ENCODE results near the gene BPIFB2. TPM values are rescaled to one million over a fixed set of nuclear protein-coding genes. Genes with fewer than 3 reads are reported as not detected.

Gene BPIFB2
- polyA plus RNA-seq, 1 of the 3 experiments (the other 2 are of a cell fraction): not detected

DNA sequence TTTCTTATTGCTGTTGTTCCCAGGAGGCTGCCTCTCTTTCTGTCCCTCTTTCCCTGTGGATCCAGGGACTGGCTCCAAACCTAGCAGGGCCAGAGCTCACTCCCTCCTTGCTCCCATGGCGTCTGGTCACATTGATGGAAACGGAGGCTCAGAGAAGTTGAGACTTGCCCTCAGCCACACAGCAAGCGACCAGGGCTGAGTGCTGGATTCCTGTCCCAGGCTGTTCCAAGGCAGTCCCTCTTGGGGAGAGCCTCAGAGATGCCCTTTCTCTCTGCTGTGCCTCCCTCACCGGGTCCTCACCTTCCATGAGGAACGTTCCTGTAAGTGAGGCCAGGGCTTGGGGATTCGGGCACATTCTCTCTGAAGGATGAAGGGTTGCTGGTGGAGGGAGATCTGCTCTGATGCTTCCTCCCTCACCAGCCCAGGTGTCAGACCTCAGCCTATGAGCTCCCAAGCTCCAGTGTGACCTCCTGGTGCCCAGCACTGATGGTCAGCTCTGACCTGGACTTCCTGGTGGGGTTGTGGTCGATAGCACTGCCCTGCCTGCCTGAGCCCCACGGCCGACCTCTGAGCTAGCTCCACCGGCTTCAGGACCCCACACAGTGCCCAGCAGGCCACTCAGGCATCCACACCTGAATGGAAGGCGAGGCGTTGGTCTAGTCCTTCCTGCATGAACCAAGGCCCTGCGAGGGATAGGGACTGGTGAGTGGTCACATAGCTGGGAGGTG lies 30.1 kb upstream of the BPIFB2 start:
- no peak overlapping the region for H3K27ac ChIP-seq (ENCODE audit: low read depth in 2 of 2, low read length in 1 of 2)
- no peak overlapping the region for H2AFZ ChIP-seq (ENCODE audit: low read depth)
- POLR2A ChIA-PET: no interaction called here
- CTCF ChIA-PET: interaction anchor here (0.7 kb wide), 1 partner anchor 180 kb away, joined by 3 read pairs; no protein-coding TSS in a partner anchor
- no peaks in the 10 kb centered on the region for H3K79me2 ChIP-seq (ENCODE audit: insufficient read depth)
- H3F3A ChIP-seq (replicated peaks; ENCODE audit: insufficient read depth): no peaks in the 10 kb centered on the region
- H3K36me3 ChIP-seq (replicated peaks in 1 of 2; ENCODE audit: control insufficient read depth in 1 of 2, insufficient read depth in 2 of 2, low read length in 1 of 2): no peaks in the 10 kb centered on the region
- no peaks in the 10 kb centered on the region for H4K20me1 ChIP-seq (ENCODE audit: insufficient read depth)
- no peak for DNase-seq
- no peaks in the 10 kb centered on the region for H3K9me3 ChIP-seq
- H3K9me2 ChIP-seq: no peaks in the 10 kb centered on the region
- no peak overlapping the region for H3K4me2 ChIP-seq
- H3K9ac ChIP-seq: no peak overlapping the region
- no peak overlapping the region for H3K4me3 ChIP-seq (ENCODE audit: low read depth in 2 of 2, low read length in 1 of 2)
- no peaks in the 10 kb centered on the region; the same call in 1 of the 2 replicates for H3K27me3 ChIP-seq (ENCODE audit: insufficient read depth)
- TF ChIP-seq, protein P1, sequence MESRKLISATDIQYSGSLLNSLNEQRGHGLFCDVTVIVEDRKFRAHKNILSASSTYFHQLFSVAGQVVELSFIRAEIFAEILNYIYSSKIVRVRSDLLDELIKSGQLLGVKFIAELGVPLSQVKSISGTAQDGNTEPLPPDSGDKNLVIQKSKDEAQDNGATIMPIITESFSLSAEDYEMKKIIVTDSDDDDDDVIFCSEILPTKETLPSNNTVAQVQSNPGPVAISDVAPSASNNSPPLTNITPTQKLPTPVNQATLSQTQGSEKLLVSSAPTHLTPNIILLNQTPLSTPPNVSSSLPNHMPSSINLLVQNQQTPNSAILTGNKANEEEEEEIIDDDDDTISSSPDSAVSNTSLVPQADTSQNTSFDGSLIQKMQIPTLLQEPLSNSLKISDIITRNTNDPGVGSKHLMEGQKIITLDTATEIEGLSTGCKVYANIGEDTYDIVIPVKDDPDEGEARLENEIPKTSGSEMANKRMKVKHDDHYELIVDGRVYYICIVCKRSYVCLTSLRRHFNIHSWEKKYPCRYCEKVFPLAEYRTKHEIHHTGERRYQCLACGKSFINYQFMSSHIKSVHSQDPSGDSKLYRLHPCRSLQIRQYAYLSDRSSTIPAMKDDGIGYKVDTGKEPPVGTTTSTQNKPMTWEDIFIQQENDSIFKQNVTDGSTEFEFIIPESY (IDR thresholded peaks at IDR 0.05; ENCODE audit: borderline replicate concordance, low read depth): no peak
- TF ChIP-seq, protein P2, sequence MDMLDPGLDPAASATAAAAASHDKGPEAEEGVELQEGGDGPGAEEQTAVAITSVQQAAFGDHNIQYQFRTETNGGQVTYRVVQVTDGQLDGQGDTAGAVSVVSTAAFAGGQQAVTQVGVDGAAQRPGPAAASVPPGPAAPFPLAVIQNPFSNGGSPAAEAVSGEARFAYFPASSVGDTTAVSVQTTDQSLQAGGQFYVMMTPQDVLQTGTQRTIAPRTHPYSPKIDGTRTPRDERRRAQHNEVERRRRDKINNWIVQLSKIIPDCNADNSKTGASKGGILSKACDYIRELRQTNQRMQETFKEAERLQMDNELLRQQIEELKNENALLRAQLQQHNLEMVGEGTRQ (IDR thresholded peaks at IDR 0.05; ENCODE audit: borderline replicate concordance, low read depth, low read length): no peak
- no peak for TF ChIP-seq RXRA (IDR thresholded peaks at IDR 0.05; ENCODE audit: borderline replicate concordance, low read depth)
- TF ChIP-seq MEF2A (IDR thresholded peaks at IDR 0.05; ENCODE audit: borderline replicate concordance, low read depth): no peak
- H3K4me1 ChIP-seq (ENCODE audit: control insufficient read depth in 1 of 2, insufficient read depth in 2 of 2, low read depth in 1 of 2, low read length in 1 of 2): no peaks in the 10 kb centered on the region; a peak in 1 of 4 replicates
- 47% methylated on average over 6 of the region's 13 CpGs for WGBS (ENCODE audit: low lambda C conversion rate)

DNA sequence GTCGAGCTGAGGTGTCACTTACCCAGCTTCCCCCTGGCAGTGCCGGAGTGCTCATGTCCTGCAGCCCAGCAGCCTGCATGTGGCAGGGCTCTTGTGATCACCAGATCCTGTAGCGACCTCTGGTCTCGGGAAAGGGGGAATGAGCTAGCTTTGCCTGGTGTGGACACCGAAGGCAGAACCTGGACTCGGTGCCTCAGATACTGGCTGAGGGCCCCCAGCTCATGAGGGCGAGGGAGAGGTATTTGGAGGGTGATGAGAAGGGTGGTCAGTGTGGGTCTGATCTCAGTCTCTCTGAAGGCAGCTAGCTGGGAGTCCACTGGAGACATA lies 29.5 kb upstream of the BPIFB2 start:
- no peak for TF ChIP-seq SIN3A (IDR thresholded peaks at IDR 0.05; ENCODE audit: borderline replicate concordance, low read depth, low read length)
- TF ChIP-seq CHD2 (IDR thresholded peaks at IDR 0.05; ENCODE audit: low read length, partially characterized antibody): no peak
- no peak for TF ChIP-seq MXI1 (IDR thresholded peaks at IDR 0.05; ENCODE audit: low read depth, low read length)
- TF ChIP-seq TEAD4 (IDR thresholded peaks at IDR 0.05; ENCODE audit: borderline replicate concordance, insufficient read depth): no peak
- TF ChIP-seq FOXJ3 (CRISPR knock-in tag; IDR thresholded peaks at IDR 0.05): no peak
- TF ChIP-seq EP300 (IDR thresholded peaks at IDR 0.05; ENCODE audit: borderline replicate concordance in 1 of 2, low read depth in 1 of 2, low read length in 1 of 2): no peak
- TF ChIP-seq GABPA (IDR thresholded peaks at IDR 0.05; ENCODE audit: low read depth): no peak
- DNase-seq: no peak
- no peaks in the 10 kb centered on the region for H4K20me1 ChIP-seq (ENCODE audit: insufficient read depth)
- H3K4me3 ChIP-seq (ENCODE audit: low read depth in 2 of 2, low read length in 1 of 2): no peak overlapping the region
- no peak overlapping the region for H3K4me2 ChIP-seq
- no peaks in the 10 kb centered on the region; the same call in 1 of the 2 replicates for H3K27me3 ChIP-seq (ENCODE audit: insufficient read depth)
- ChIA-PET CTCF (interaction anchor here (0.7 kb wide), 1 partner anchor 179 kb away, joined by 3 read pairs; no protein-coding TSS in a partner anchor), POLR2A (no interaction called here)
- H3K9me2 ChIP-seq: no peaks in the 10 kb centered on the region
- no peak overlapping the region for H2AFZ ChIP-seq (ENCODE audit: low read depth)
- 33% methylated on average over 7 of the region's 7 CpGs for WGBS (ENCODE audit: low lambda C conversion rate)
- H3K9ac ChIP-seq: no peak overlapping the region
- H3K36me3 ChIP-seq (replicated peaks in 1 of 2; ENCODE audit: control insufficient read depth in 1 of 2, insufficient read depth in 2 of 2, low read length in 1 of 2): no peaks in the 10 kb centered on the region
- no peak overlapping the region for H3K27ac ChIP-seq (ENCODE audit: low read depth in 2 of 2, low read length in 1 of 2)
- no peaks in the 10 kb centered on the region for H3F3A ChIP-seq (replicated peaks; ENCODE audit: insufficient read depth)
- H3K9me3 ChIP-seq: no peaks in the 10 kb centered on the region
- peaks cover 0 to 3% of the 10 kb centered on the region in 2 experiments; a peak in 1 of 4 replicates for H3K4me1 ChIP-seq (ENCODE audit: control insufficient read depth in 1 of 2, insufficient read depth in 2 of 2, low read depth in 1 of 2, low read length in 1 of 2)
- H3K79me2 ChIP-seq (ENCODE audit: insufficient read depth): no peaks in the 10 kb centered on the region

Measured in SK-N-SH (cell line).